Adrenal gland (tissue), 12 donors: Measurements from ENCODE around the gene GAK. TPM values are rescaled to one million over a fixed set of nuclear protein-coding genes. Genes with fewer than 3 reads are reported as not detected.
A peak's percentile ranks its signal among the peaks of the same experiment; 100 is the strongest.

Experiments
- DNase-seq, 7 donors: peaks; one replicate each; pipeline ENCODE4 v3.0.0-alpha.2; 2019 to 2020
- H3K27ac ChIP-seq, 5 donors: fragments of 200-600 bp; sonication (generic) in 4 of 5; 1 replicate in 3 of 5; 2 replicates in 2 of 5; pipeline versions ENCODE4 v1.5.1 to v1.8.0; 2016 to 2020; ENCODE audit warnings: mild to moderate bottlenecking in 1 of 5
- H3K27me3 ChIP-seq: fragments of 200-600 bp; 2 replicates; pipeline ENCODE4 v1.8.0; 2021
- H3K36me3 ChIP-seq, 2 donors: fragments of 200-600 bp; replicated peaks in 1 of 2; 1 replicate in 1 of 2; 2 replicates in 1 of 2; pipeline versions ENCODE4 v1.5.1 to v1.8.0; 2018 to 2022
- H3K4me1 ChIP-seq, 2 donors: fragments of 200-600 bp; replicated peaks in 1 of 2; 1 replicate in 1 of 2; 2 replicates in 1 of 2; pipeline versions ENCODE4 v1.5.1 to v1.8.0; 2018 to 2021
- H3K4me3 ChIP-seq, 4 donors: fragments of 200-600 bp; sonication (generic) in 3 of 4; one replicate each; pipeline ENCODE4 v1.5.1; 2016 to 2018
- H3K9me3 ChIP-seq, 3 donors: fragments of 200-600 bp; sonication (generic) in 1 of 3; replicated peaks in 1 of 3; 1 replicate in 2 of 3; 2 replicates in 1 of 3; pipeline versions ENCODE4 v1.5.1 to v1.8.0; 2016 to 2021
- CTCF ChIP-seq, 6 experiments: fragments of 450-650 bp in 4 of 6; fragments of 200-600 bp in 2 of 6; sonication (generic) in 1 of 6; IDR thresholded peaks; 1 replicate in 5 of 6; 2 replicates in 1 of 6; pipeline versions ENCODE4 v1.5.1 to v1.8.0; 2016 to 2021; ENCODE audit warnings: antibody characterized with exemption in 6 of 6, mild to moderate bottlenecking in 2 of 6, moderate library complexity in 1 of 6
- POLR2A ChIP-seq, 2 donors: fragments of 450-650 bp; IDR thresholded peaks; one replicate each; pipeline ENCODE4 v1.6.1; 2017; ENCODE audit warnings: antibody characterized with exemption in 2 of 2, mild to moderate bottlenecking in 2 of 2, moderate library complexity in 1 of 2
- WGBS, 4 donors: extraction: QIAGEN DNeasy Blood & Tissue Kit in 2 of 4; methylation state at CpG; one replicate each; pipeline versions ENCODE4 v1.1.5 to v1.1.7; 2013 to 2017; 5-methylcytosine and 5-hydroxymethylcytosine counted together
- intact Hi-C, 2 donors: fragments of 100-400 bp; cut with DNase I; formaldehyde crosslinking; loops; one replicate each; pipeline versions ENCODE4 v1.14.1 to v1.15.0; 2022 to 2023
- polyA plus RNA-seq, 3 donors: library from polyadenylated mRNA; stranded (reverse); fragments of 200-250 nt in 2 of 3; fragments of 350-450 nt in 1 of 3; fragmentation: Illumina TruSeq in 1 of 3; extraction: RNeasy Lipid Tissue Mini Kit (QIAGEN cat#74804) in 1 of 3; gene quantifications; one replicate each; pipeline ENCODE4 v1.2.3, GENCODE V29; 2013 to 2014
- total RNA-seq, 9 donors: library from RNA; depleted of rRNA in 4 of 9; stranded (reverse); fragments of >200 nt in 4 of 9; fragments of 120-200 nt in 1 of 9; fragmentation: NEBNext Ultra II Directional in 1 of 9; extraction: Animal tissue kit (Norgen Biotek cat#: 25700) in 1 of 9; gene quantifications; one replicate each; pipeline versions ENCODE4 v1.1.0 to v1.2.4, GENCODE V29; 2013 to 2023
- donor health status: healthy with polysubstance abuse.
- donor health status: Bipolar disorder and iron deficiency.
- donor health status: DM: yes; HTN: yes; CAD: no.
- donor health status: DM: no; HTN: no; CAD: no.
- donor health status: DM: no; HTN: no; CAD: no.
- donor health status: DM: yes; HTN: yes; CAD: no.

The GAK gene
- total and polyA plus RNA-seq, 12 donors = 39.0 to 381 (median 132) TPM

- intact Hi-C loops = no loop called here
Observed at GRCh38 chr4:974668-975067, 42.6 kb upstream of the GAK start.

GRCh38 chr4:973431-974397 lies 41.6 kb upstream of the GAK start, which contains the start of gene DGKQ:
Gene DGKQ, minus strand, starts transcription at chr4:973569. Its CDS starts 87 bp downstream, at chr4:973482.
- WGBS, 4 donors = 23 to 52% (median 29%) methylated on average over 16 to 123 of the region's 123 CpGs
- H3K9me3 ChIP-seq = no peaks in the 10 kb centered on the region
- TF ChIP-seq CTCF (IDR thresholded peaks at IDR 0.05) = no peak
- TF ChIP-seq POLR2A (IDR thresholded peaks at IDR 0.05) = peak in 1 of 2 donors; percentile 23
- peaks cover 13 to 22% of the 10 kb centered on the region in 2 donors for H3K4me1 ChIP-seq
- peak within 1 kb of the TSS; percentile 48 to 91 (median 66) for H3K4me3 ChIP-seq
- peak; percentile 85 to 92 (median 91) for DNase-seq
- peak within 1 kb of the TSS in 1 of 5 donors; percentile 55 for H3K27ac ChIP-seq
- intact Hi-C loops = no loop called here
- no peaks in the 10 kb centered on the region for H3K27me3 ChIP-seq
- no peaks in the 10 kb centered on the region for H3K36me3 ChIP-seq

More at GRCh38 chr4:974668-975067, 42.6 kb upstream of the GAK start:
- no peaks in the 10 kb centered on the region for H3K9me3 ChIP-seq
- TF ChIP-seq POLR2A (IDR thresholded peaks at IDR 0.05) (no peak), CTCF (IDR thresholded peaks at IDR 0.05) (no peak)
- H3K4me3 ChIP-seq = no peak overlapping the region
- no peak for DNase-seq
- H3K4me1 ChIP-seq = peaks cover 13 to 22% of the 10 kb centered on the region in 2 donors
- 94 to 97% (median 97%) methylated on average over 2 to 9 of the region's 9 CpGs for WGBS, 4 donors
- no peaks in the 10 kb centered on the region for H3K27me3 ChIP-seq
- H3K36me3 ChIP-seq = no peaks in the 10 kb centered on the region
- no peak overlapping the region for H3K27ac ChIP-seq

- H3K4me3 ChIP-seq = peak overlapping the region; percentile 48 to 91 (median 66)
- intact Hi-C loops = no loop called here
- no peaks in the 10 kb centered on the region for H3K9me3 ChIP-seq
- TF ChIP-seq CTCF (IDR thresholded peaks at IDR 0.05) (no peak), POLR2A (IDR thresholded peaks at IDR 0.05) (no peak)
- no peaks in the 10 kb centered on the region for H3K36me3 ChIP-seq
- no peaks in the 10 kb centered on the region for H3K27me3 ChIP-seq
- WGBS, 4 donors = 0 to 2% (median 1%) methylated on average over 10 to 65 of the region's 65 CpGs
- peak overlapping the region in 1 of 5 donors; percentile 55 for H3K27ac ChIP-seq
- H3K4me1 ChIP-seq = peaks cover 13 to 22% of the 10 kb centered on the region in 2 donors
- DNase-seq = peak in 1 of 7 donors; percentile 45
Observed at GRCh38 chr4:972651-973424, 40.7 kb upstream of the GAK start.
